ENCODE measurements around the gene MEIS2.

Gene MEIS2

DNA sequence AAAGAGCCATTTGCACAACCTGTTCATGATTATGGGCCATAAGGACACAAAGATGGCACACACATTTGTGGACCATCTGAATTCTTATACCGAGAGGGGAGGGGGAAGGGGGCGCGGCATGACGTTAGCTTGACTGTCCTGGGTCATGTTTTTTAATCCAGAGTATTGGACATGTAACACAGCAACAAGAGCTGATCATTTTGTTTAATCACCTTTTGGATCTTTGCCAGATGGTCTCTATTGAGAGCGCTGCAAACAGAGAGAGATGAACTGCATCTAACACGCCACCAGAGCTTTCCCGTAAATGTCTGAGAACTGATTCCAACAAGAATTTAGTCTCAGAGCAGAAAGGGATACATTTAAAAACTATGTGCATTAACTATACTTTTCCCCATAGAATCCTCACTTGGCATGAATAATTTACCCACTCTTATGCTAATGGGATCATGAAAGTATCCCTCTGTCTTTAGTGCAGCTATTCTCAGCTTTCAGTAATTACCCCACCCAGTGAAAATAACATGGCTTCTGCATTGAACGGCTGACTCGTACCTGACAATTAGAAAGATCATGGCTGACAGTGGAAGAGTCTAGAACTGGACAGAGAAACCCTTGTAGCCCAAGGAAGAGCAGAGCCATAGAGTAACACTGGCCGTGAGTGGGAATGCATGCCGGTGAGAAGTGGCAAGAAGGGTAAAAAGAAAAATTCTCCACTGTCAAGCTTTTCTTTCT is 22.6 kb downstream of the MEIS2 start:
- DNase-seq (ENCODE audit: low read depth), result no peak

DNA sequence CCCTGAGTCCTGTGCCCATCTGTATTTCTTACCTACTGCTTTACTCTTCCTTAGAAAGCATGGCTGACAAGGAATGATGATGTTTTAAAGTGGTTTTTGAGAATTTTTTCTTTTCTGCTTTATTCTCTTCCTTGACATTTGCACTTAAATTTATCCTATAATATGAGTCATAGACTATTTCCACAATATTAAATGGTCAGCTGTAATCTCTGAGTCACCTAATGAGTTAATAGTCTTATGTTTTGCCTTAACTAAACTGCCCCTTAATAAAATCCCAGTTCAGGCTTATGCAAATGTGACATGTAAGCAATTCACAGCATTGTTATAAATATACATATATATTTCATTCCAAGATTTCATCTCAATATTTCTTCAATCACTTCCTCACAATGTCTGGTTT is 23.8 kb downstream of the MEIS2 start:
- peak; percentile 74 for DNase-seq (ENCODE audit: low read depth)

DNA sequence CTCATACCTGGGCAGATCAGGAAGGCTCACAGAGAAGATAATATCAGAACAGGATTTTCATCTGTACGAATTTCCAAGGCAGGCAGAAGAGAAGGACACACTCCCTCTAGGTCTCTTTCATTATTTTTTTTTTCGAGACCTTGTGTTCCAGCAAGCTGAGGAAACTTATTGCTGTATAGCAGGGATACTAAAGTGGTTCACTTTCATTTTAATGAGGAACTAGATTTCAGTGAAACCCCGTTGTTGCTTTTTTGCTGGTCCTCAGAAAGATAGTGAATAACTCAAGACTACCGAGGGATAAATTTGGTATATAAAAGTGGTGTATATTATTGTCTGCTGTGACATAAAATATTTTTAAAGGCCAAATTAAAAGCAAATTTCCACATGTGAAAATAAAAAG is 24.6 kb downstream of the MEIS2 start:
- DNase-seq (ENCODE audit: low read depth), result no peak

DNA sequence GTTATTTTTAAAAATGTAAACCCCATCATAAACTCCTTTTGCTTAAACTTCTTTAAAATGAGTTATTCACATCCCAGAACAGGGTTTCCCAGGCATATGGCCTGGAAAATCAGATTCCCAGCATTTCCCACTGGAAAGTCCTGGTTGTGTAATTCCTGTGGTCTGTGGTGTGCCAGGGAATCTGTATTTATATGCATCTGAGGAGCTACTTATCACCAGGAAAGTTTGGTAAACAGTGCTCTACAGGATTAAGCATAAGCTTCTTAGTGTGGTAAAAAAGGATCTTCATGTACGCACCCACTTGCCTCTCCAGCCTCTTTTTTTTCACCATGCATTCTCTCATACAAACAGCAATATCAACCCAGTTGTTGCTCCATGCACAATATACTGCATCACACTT is 28.2 kb downstream of the MEIS2 start:
- peak; percentile 94 for DNase-seq (ENCODE audit: low read depth)

DNA sequence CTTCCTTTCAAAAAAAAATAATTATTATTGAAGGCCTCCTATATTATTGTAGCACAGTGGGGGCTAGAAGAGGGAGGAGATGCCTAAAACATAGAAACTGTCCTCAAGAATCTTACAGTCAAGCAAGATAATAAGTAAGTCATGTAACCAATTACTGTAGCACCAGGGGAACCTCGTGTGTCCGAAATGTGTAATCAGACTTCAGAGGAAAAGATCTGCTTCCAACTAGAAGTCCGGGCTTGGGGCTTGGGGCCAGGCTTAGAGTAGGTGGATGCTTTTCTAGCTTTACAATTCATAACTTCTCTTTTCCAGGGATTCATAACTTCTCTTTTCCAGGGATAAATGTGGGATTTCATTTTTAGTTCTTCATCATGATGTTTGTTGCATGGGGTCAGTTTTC is 29.2 kb downstream of the MEIS2 start:
- no peak for DNase-seq (ENCODE audit: low read depth)

DNA sequence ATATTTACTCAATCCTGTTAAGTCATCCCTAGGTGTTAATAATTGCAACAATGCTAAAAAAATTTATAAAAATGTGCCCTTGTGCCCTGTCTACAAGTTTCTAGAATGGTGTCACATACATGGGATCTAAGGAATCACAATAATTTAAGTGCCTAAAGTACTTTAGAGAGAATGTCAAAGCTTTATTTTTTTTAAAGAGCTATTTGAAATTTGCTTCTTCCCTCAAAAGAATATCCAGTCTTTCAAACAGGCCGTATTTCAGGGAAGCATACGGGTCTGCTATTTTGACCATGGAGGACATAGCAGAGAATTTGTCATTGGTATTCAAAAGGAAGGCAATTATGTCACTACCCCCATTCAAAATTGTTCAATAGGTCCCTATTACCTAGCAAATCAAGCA is 29.7 kb downstream of the MEIS2 start:
- no peak for DNase-seq (ENCODE audit: low read depth)

DNA sequence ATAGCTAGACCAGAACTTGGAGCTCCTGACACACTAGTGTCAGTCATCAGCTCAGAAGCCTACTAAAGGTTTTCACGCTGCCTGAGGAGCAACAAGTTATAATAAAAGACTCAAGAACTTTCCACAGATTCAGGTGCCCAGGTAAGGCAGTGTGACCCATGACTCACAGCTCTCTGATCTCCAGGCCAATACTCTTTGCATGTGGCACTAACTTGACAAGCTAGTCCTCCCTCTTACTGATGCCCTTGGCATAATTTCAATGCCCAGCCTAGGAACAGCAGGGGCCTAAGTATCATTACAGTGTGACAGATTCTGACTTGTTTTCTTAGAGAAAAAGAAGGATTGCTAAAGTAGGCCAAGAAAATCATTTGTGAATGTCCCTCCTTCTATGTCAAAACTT is 38.4 kb downstream of the MEIS2 start:
- DNase-seq (ENCODE audit: low read depth), result no peak

DNA sequence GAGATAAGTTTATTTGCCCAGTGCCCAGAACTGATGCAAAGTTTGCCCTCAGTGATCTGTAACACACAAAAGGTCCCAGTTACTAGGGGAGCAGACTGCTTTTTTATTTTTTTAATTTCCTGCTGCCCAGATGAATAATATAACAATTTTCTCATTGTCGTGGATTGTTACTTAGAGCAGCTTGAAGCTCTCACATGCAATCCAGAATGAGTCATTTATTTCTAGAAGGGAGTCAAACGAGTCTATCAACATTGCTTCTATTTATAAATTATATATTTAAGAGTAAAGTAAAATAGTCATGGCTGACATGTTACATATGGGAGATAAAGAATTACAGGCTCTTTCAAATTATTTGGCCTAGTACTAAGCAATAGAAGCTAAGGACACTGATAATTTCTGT is 41.3 kb downstream of the MEIS2 start:
- peak; percentile 82 for DNase-seq (ENCODE audit: low read depth)

DNA sequence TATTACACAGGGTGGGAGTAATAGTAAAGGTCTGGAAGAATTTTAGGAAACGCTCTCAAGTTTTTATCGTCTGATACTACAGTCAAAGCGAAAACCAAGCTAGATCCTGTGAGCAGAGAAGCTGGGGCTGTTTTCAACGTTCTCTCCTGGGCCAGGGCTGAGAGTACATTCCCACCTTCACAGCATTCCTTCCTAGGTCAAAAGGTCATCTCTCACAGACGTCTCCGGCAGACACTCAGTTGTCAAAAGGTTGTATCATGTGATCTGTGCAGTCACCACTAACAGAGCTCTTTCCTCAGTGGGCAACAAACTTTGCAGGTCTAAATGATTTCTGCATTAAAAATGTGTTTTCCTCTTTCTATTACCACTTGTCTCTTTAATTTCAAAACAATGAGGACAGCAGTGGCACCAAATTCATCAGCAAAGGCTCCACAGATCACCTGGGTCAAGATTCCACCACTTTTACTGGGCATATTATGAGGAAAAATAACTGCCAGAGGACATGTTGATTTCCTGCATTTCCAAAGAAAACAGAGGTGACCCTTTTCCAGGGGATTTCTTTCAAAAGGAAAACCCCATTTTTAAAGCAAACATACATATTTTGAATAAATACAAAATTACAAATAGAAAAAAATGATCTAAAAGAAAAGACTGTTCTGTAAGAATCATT is 41.9 kb downstream of the MEIS2 start:
- DNase-seq (ENCODE audit: low read depth), result peak; percentile 85

DNA sequence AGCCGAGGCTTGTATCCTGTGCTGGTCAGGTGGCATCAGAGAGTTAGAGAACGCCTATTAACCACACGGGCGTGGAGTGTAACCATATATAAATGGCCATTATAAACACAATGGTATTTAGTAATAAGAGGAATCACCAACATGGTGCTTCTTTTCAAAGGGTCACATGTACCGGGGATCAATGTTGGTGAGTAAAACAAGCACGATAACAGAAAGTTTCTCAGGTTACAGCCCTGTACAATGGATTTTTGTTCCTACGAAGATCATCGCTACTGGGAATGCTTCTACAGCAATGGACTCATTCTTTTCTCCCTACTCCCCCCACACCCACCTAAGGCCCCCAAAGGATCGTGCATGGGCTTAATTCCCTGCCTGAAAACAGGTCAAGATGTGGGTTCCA is 42.5 kb downstream of the MEIS2 start:
- DNase-seq (ENCODE audit: low read depth), result no peak

DNA sequence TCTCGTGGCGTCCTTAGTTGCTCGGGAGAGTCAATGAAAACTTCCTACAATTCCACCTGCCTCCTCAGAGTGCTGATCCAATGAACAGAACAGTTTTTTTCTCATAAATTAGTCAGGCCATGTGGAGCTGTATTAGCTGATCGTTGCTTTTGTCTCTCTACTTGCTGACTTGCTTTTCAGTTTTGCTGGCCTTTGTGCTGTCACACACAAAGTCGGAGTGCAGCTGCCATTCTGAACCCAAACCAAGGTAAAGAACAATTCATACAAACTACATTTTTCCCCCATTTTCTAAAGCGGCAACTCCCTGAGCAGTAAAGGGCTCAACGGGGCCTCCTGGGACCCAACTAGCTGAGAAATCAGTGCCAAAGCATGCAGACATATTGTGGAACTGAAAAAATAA is 43.1 kb downstream of the MEIS2 start:
- DNase-seq (ENCODE audit: low read depth), result no peak

DNA sequence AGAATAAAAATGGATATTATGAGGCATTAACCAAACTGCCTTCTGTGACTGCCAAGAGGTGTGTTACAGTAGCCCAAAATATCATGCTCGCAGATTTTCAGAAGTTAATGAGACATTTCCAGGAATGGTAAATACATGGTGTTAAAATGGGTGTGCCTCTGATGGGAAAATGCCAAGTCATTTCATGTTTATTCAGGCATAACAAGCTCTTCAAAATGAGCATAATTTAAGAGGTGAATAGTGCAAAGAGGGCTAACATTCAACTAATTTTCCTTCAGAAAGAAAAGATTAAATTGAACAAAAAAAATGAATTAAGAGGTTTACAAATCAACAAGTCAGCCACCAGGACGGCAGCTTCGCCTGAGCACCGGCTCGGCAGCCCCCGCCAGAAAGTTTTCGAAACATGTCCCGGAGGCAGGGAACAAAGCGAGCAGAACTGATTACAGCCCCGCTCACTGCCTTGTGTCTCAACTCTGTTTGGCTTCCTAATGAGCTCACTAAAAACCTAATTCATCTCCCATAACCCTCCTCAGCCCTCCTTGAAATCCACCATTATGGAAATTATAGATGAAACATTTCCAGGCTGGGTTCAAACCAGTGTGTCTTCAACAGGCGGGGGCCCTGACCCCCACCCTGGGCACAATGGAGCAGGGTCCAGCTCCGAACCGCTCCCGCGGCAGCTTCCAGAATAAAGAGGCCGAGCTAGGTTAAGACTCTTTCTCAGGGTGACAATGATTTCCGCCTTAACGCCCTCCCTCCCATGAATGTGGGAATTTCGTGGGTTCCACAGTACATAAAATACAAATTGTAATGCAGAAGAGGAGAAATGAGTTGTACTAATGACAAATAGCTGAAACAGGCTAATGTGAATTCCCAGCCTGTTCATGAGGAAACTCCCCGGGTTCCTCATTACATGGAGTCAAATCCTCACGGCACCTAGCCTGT is 43.9 kb downstream of the MEIS2 start:
- DNase-seq (ENCODE audit: low read depth), result no peak

DNA sequence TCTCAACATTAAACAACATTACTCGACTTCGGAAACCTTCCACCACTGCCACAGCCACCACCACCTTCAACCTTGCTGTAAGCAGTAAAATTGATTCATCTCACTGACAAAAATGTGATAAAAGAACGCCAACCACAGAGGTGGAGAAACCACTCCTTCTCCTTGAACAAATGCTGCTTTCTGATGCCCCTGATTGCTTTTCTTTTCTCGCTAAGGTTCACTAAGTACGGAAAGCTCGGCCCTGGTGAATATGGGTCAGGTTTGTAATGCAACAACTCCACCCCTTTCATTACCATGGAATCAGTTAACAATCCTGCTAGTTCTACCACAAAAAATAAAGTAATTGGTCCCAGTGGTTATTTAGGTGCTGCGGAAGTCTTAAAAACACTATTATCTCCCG is 44.9 kb downstream of the MEIS2 start:
- no peak for DNase-seq (ENCODE audit: low read depth)

DNA sequence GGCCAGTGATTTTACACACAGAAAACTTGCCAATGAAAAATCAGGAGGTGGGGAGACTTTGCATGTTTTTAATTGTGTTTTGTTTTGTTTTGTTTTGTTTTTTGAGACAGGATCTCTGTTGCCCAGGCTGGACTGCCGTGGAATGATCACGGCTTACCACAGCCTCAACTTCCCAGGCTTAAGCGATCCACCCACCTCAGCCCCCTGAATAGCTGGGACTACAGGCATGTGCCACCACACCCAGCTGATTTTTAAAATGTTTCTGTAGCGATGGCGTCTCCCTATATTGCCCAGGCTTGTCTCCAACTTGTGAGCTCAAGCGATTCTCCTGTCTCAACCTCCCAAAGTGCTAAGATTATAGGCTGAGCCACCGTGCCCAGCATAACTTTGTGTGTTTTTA is 46.0 kb downstream of the MEIS2 start:
- no peak for DNase-seq (ENCODE audit: low read depth)

DNA sequence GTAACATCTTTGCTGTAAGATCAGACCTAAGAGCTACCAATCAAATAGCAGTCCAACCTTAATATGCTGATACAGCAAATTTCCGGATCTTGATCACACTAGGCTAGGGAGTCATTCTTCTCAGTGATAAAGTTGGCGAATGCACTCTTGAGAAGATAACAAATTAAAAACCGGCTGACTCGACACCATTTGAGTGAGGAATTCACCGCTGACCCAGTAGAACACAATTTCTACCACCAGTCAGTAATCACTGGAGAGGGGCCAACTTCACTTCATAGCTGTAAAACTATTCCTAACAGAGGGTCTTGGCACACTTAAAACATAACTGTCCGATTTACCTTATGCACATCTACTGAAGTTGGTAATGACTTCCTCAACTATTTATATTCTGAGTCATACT is 47.2 kb downstream of the MEIS2 start:
- DNase-seq (ENCODE audit: low read depth), result peak; percentile 35

DNA sequence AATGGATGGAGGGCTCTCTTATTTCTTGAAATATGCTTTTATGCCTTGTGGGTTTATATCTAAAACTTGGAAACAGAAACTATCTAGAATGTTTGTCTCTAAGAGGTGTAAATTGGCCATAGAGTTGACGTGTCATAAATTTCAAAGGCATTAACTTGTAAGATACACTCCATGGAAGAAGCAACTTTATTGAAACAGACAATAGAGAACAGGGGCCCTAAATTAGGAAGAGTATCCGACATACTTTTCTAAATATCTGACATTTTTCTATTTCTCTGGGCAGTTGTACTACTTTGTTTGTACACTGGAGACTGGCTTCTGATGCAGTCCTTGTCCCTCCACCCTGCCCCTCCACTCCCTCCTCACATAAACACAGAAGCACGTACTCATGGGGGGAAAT is 50.0 kb downstream of the MEIS2 start:
- no peak for DNase-seq (ENCODE audit: low read depth)

DNA sequence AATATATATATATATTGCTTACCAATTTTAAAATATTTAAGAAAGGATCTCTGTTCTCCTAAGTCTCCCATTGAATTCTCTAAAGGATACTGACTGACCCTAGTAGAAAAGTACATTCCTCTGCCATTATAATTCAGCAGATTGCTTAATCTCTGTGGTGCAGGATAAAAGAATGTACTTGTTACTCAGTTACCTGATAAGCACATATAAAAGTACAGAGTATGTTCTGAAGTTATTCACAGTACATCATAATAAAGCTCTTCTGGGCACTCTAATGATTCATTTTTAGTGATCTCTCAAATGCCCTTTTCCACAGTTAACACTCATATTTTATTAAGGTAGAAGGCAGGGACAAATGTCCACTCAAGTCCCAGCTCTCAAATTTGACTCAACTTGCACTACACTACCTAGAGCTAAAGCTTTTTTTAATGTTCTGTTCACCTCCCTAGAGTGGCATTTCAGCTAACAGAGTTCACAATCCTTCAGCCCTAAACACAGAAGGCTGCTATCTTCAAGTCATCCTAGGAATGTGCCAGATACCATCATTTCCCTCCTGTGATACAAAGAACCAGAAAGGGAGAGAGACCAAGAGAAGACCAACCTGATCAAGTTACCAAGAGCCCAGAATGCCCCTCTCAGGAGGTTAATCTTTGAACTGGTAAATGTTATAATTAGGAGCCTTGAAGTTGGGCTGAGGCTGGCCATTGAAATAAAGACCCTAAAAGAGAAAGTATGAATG is 53.3 kb downstream of the MEIS2 start:
- DNase-seq (ENCODE audit: low read depth), result peak; percentile 95

DNA sequence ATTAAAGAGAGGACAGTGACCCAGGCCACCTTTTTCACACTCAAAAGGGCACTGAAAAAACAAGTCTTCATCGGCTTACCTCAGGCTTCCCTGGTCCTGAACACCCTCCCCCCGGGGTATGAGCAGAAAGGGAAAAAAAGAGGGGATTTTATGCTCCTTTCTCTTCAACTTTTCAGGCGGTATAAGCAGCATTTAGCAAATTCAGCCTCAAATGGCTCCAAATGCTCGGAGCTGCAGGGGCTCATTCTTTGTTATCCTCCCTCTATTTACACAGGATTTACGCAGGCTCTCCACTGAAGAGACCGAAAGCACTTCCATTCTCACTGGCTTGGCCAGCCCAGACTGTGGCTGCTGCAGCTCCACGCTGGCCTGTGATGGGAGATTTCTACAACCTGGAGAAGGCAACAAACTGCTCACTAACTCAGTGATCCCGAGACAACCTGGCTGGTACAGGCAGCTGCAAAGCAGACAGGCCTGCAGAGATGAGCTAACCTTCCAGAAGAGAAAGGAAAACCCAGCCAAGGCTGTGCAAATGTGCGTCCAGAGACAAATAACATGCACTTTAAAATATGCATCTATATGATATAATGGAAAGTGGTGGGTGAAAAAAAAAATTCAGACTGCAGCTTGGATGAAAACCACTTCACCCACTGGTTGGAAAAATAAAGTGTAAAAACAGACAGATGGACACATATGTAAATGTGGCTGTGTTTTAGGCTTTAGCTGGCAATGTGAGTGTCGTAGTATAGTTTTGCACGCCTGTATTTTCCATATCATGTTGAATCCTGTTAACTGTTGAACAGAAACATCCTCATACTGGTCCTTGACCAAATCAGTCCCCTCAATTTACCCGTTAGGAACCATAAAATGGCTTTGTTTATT is 54.2 kb downstream of the MEIS2 start:
- DNase-seq (ENCODE audit: low read depth), result no peak

DNA sequence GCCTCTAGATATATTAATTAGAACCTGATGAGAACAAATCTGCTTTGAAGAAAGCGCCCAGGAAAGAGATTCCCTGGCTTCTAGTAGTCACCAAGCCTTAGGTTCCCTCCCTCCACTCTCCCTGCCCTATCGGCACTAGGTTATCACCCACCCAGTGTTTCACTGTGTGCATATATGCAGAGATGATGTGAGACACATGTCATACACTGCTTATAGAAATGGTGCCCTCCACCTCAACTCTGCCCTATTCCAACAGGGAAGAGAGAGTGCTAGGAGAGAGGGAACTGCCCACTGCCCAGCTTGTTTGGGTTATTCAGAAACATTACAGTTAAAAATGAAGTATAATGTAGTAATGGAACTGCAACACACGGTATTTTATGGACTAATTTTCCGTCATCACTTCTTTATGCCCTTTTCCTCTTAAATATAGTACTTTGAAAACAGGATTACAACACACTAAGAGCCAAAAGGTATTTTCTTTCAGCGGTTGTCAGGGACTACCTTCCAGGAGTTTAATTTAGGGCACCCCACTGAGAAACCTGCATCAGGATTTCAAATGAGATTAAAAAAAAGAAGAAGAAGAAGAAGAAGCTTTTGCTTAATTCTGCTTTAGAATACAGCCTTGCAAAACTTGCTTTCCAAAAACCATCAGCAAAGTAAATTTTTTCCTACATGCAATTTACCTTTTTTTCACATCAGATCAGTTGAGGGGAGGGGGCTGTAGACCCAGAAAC is 55.3 kb downstream of the MEIS2 start:
- no peak for DNase-seq (ENCODE audit: low read depth)

DNA sequence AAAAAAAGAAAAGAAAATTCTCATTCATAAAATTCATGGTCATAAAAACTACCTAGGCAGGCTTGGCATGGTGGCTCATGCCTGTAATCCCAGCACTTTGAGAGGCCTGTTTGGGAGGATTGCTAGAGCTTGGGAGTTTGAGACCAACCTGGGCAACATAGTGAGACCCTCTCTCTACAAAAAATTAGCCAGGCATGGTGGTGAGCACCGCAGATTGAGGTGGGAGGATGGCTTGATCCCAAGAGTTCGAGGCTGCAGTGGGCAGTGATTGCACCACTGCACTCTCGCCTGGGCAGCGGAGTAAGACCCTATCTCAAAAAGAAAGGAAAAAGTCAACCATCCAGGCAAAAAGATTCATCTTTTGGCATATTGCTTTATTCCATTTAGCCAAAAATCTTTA is 58.5 kb downstream of the MEIS2 start:
- DNase-seq (ENCODE audit: low read depth), result no peak

All from amniotic epithelial cell (primary cell).